ENCODE results near the gene HACD2.

Gene HACD2

DNA sequence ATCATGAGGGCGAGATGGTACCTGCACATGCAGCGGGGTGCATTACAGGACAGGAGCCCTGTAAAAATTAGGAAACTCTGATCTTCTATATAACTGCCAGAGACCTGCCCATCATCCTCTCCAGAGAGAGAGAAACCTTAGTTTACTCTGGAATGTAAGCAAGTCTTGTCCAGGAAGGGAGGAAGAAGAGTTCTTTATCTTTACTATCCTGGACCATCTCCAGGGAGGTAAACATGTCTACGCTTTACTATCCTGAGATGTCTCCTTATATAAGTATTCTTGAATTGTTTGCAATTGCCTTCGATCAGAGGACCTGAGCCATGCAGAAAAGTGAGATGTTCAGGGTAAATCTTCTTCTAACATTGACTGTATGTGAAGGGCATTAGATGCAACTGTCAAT lies 12.7 kb upstream of the HACD2 start:
- DNase-seq (ENCODE audit: low read depth), result no peak
- no peak overlapping the region for H3K4me3 ChIP-seq (ENCODE audit: low read depth, low read length)
- TF ChIP-seq MYC (IDR thresholded peaks at IDR 0.05; ENCODE audit: low read depth, low read length) (no peak), POLR2A (IDR thresholded peaks at IDR 0.05; ENCODE audit: extremely low read depth, insufficient read length) (no peak), CTCF (IDR thresholded peaks at IDR 0.05; ENCODE audit: low read depth, low read length) (no peak)
- TF ChIP-seq, protein P1, sequence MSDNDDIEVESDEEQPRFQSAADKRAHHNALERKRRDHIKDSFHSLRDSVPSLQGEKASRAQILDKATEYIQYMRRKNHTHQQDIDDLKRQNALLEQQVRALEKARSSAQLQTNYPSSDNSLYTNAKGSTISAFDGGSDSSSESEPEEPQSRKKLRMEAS (IDR thresholded peaks at IDR 0.05; ENCODE audit: low read depth, low read length), result no peak

GRCh38 chr3:123595396-123596180 lies 10.7 kb upstream of the HACD2 start:
- H3K4me3 ChIP-seq (ENCODE audit: low read depth, low read length), result no peak overlapping the region
- no peak for TF ChIP-seq MYC (IDR thresholded peaks at IDR 0.05; ENCODE audit: low read depth, low read length)
- no peak for TF ChIP-seq CTCF (IDR thresholded peaks at IDR 0.05; ENCODE audit: low read depth, low read length)
- no peak for TF ChIP-seq POLR2A (IDR thresholded peaks at IDR 0.05; ENCODE audit: extremely low read depth, insufficient read length)
- TF ChIP-seq, protein P1 (IDR thresholded peaks at IDR 0.05; ENCODE audit: low read depth, low read length), result no peak
- no peak for DNase-seq (ENCODE audit: low read depth)

DNA sequence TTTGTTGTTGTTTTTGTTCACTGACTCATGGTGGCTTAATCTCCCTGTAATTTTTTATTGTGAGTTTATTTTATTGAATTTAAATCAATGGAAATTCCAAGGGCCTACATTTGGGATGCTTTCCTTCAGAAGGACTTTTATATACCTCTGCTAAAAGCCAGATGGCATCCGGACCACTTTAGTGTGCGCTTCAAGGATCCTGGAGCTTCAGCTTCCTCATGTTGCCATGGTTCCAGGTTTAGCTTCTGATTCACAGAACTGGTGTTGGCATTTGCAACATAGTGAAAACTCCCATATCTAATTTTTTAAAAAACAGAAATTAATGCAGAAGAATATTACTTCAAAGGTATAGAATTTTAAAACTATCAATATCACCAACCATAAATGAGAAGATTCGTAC lies 8.5 kb upstream of the HACD2 start:
- TF ChIP-seq MYC (IDR thresholded peaks at IDR 0.05; ENCODE audit: low read depth, low read length), result no peak
- no peak for TF ChIP-seq CTCF (IDR thresholded peaks at IDR 0.05; ENCODE audit: low read depth, low read length)
- no peak for TF ChIP-seq POLR2A (IDR thresholded peaks at IDR 0.05; ENCODE audit: extremely low read depth, insufficient read length)
- TF ChIP-seq, protein P1 (IDR thresholded peaks at IDR 0.05; ENCODE audit: low read depth, low read length), result no peak
- H3K4me3 ChIP-seq (ENCODE audit: low read depth, low read length), result no peak overlapping the region
- no peak for DNase-seq (ENCODE audit: low read depth)

- DNase-seq (ENCODE audit: low read depth), result no peak
- H3K4me3 ChIP-seq (ENCODE audit: low read depth, low read length), result no peak overlapping the region
- TF ChIP-seq POLR2A (IDR thresholded peaks at IDR 0.05; ENCODE audit: extremely low read depth, insufficient read length), result no peak
- TF ChIP-seq MYC (IDR thresholded peaks at IDR 0.05; ENCODE audit: low read depth, low read length), result no peak
- no peak for TF ChIP-seq CTCF (IDR thresholded peaks at IDR 0.05; ENCODE audit: low read depth, low read length)
- TF ChIP-seq, protein P1 (IDR thresholded peaks at IDR 0.05; ENCODE audit: low read depth, low read length), result no peak
Observed at GRCh38 chr3:123590685-123591450, 6.0 kb upstream of the HACD2 start.

- DNase-seq (ENCODE audit: low read depth), result no peak
- TF ChIP-seq POLR2A (IDR thresholded peaks at IDR 0.05; ENCODE audit: extremely low read depth, insufficient read length) (no peak), MYC (IDR thresholded peaks at IDR 0.05; ENCODE audit: low read depth, low read length) (no peak), CTCF (IDR thresholded peaks at IDR 0.05; ENCODE audit: low read depth, low read length) (no peak)
- TF ChIP-seq, protein P1 (IDR thresholded peaks at IDR 0.05; ENCODE audit: low read depth, low read length), result no peak
- H3K4me3 ChIP-seq (ENCODE audit: low read depth, low read length), result no peak overlapping the region
Observed at GRCh38 chr3:123587401-123587800, 2.5 kb upstream of the HACD2 start.
